ENCODE results near the gene PKP3. TPM values are rescaled to one million over a fixed set of nuclear protein-coding genes. Genes with fewer than 3 reads are reported as not detected.

PKP3 gene
- total and polyA plus RNA-seq, 9 of the 15 experiments (the other 6 are each of a cell fraction or from before 2014, with no cell fraction given), result 0.11 to 110 (median 30.7) TPM

DNA sequence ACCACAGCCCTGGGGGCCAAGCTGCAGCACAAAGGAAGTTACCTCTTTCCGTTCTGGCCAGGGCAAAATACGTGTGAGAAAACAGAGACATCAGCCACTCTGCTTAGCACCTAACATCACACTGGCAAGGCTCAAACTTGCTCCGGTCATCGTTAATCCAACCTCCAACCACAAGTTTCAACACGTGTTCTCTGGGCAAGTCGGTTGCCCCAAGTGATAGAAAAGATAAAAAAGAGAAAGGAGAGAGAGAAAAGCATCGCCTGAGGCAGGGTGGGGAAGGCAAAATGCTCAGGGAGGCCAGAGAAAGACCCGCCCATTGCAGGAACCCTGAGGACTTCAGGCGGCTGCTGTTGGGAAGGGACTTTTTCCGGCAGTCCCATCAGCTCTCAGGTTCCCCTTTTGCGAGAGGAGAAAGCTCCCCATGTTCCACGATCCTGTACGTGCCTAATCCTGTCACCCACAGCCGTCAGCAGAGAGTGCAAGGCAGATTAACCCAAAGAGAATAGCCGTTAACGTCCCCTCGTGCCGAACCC, 43.2 kb upstream of the PKP3 start (continued):
- no peak for TF ChIP-seq ZNF12 (CRISPR knock-in tag; IDR thresholded peaks at IDR 0.05)
- no peak for TF ChIP-seq PML (IDR thresholded peaks at IDR 0.05; ENCODE audit: low read length)
- TF ChIP-seq HMGN3 (IDR thresholded peaks at IDR 0.05; ENCODE audit: borderline replicate concordance, extremely low read depth, insufficient read length, low read depth, low read length), result no peak
- TF ChIP-seq MECOM (CRISPR knock-in tag; IDR thresholded peaks at IDR 0.05), result no peak
- TF ChIP-seq, protein P1, sequence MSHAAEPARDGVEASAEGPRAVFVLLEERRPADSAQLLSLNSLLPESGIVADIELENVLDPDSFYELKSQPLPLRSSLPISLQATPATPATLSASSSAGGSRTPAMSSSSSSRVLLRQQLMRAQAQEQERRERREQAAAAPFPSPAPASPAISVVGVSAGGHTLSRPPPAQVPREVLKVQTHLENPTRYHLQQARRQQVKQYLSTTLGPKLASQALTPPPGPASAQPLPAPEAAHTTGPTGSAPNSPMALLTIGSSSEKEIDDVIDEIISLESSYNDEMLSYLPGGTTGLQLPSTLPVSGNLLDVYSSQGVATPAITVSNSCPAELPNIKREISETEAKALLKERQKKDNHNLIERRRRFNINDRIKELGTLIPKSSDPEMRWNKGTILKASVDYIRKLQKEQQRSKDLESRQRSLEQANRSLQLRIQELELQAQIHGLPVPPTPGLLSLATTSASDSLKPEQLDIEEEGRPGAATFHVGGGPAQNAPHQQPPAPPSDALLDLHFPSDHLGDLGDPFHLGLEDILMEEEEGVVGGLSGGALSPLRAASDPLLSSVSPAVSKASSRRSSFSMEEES (CRISPR knock-in tag; IDR thresholded peaks at IDR 0.05), result no peak
- no peak for TF ChIP-seq PHB (CRISPR knock-in tag; IDR thresholded peaks at IDR 0.05)
- TF ChIP-seq SMARCB1 (IDR thresholded peaks at IDR 0.05; ENCODE audit: insufficient read length, low read depth), result no peak
- peak; percentile 62; the same call in 1 of the 2 replicates for TF ChIP-seq RREB1 (CRISPR knock-in tag; IDR thresholded peaks at IDR 0.05)
- no peak; the same call in none of the 2 replicates for TF ChIP-seq NBN (IDR thresholded peaks at IDR 0.05; ENCODE audit: low read depth)
- no peak for TF ChIP-seq MCM3 (IDR thresholded peaks at IDR 0.05)
- TF ChIP-seq ZNF785 (CRISPR knock-in tag; IDR thresholded peaks at IDR 0.05), result no peak
- peak in 1 of 2 experiments; percentile 43; a peak in 1 of 4 replicates for TF ChIP-seq HDAC1 (IDR thresholded peaks at IDR 0.05)
- TF ChIP-seq CTCFL (IDR thresholded peaks at IDR 0.05; ENCODE audit: borderline replicate concordance, insufficient read depth, low read depth, low read length, poor library complexity, severe bottlenecking), result no peak
- TF ChIP-seq MYNN (IDR thresholded peaks at IDR 0.05), result no peak
- no peak for TF ChIP-seq MYNN (CRISPR knock-in tag; IDR thresholded peaks at IDR 0.05)
- TF ChIP-seq E2F4 (CRISPR knock-in tag; IDR thresholded peaks at IDR 0.05; ENCODE audit: low read depth), result no peak
- no peak for TF ChIP-seq RUNX1 (IDR thresholded peaks at IDR 0.05; ENCODE audit: low read depth)
- TF ChIP-seq SMAD3 (CRISPR knock-in tag; conservative IDR thresholded peaks at IDR 0.05), result peak; percentile 74; the same call in 1 of the 2 replicates
- TF ChIP-seq, protein P2, sequence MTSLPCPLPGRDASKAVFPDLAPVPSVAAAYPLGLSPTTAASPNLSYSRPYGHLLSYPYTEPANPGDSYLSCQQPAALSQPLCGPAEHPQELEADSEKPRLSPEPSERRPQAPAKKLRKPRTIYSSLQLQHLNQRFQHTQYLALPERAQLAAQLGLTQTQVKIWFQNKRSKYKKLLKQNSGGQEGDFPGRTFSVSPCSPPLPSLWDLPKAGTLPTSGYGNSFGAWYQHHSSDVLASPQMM (CRISPR knock-in tag; IDR thresholded peaks at IDR 0.05), result no peak

Data from K562 (cell line).